Measurements from ENCODE around the gene LRP5. TPM values are rescaled to one million over a fixed set of nuclear protein-coding genes. Genes with fewer than 3 reads are reported as not detected.
"Not testable (repeated sequence)": the region's sequence is repeated elsewhere in the genome, so short reads cannot be mapped to it uniquely, and the experiment has no call there.

The LRP5 gene
- total RNA-seq, 1 donor from 2014 or later: 28.0 TPM

GRCh38 chr11:68396516-68396915 is 84.1 kb downstream of the LRP5 start:
- DNase-seq: peak; percentile 24

- DNase-seq: no peak
These were observed 84.9 kb downstream of the LRP5 start for GRCh38 chr11:68397256-68397655.

- peak; percentile 59 for DNase-seq
These were observed 86.8 kb downstream of the LRP5 start for GRCh38 chr11:68398995-68399851.

GRCh38 chr11:68399916-68400315 is 87.5 kb downstream of the LRP5 start:
- DNase-seq: no peak

- not testable (repeated sequence) for DNase-seq
These were observed 88.2 kb downstream of the LRP5 start for GRCh38 chr11:68400584-68400983.

GRCh38 chr11:68401856-68402255 is 89.5 kb downstream of the LRP5 start:
- no peak for DNase-seq

- no peak for DNase-seq
These were observed 90.1 kb downstream of the LRP5 start for GRCh38 chr11:68402355-68403031.

GRCh38 chr11:68403424-68403823 is 91.0 kb downstream of the LRP5 start:
- no peak for DNase-seq

- no peak for DNase-seq
These were observed 91.4 kb downstream of the LRP5 start for GRCh38 chr11:68403831-68404230.

GRCh38 chr11:68406324-68407313 is 94.2 kb downstream of the LRP5 start:
- DNase-seq: no peak

GRCh38 chr11:68408512-68408911 is 96.1 kb downstream of the LRP5 start:
- DNase-seq: no peak

- no peak for DNase-seq
These were observed 97.5 kb downstream of the LRP5 start for GRCh38 chr11:68409748-68410344.

- no peak for DNase-seq
These were observed 99.2 kb downstream of the LRP5 start for GRCh38 chr11:68411501-68411991.

GRCh38 chr11:68412593-68413475 is 100.4 kb downstream of the LRP5 start:
- DNase-seq: peak; percentile 78

GRCh38 chr11:68413591-68413999 is 101.2 kb downstream of the LRP5 start:
- no peak for DNase-seq

GRCh38 chr11:68414496-68415221 is 102.3 kb downstream of the LRP5 start:
- DNase-seq: no peak

GRCh38 chr11:68416070-68416578 is 103.7 kb downstream of the LRP5 start:
- DNase-seq: no peak

- no peak for DNase-seq
These were observed 106.3 kb downstream of the LRP5 start for GRCh38 chr11:68418648-68419047.

- DNase-seq: no peak
These were observed 107.8 kb downstream of the LRP5 start for GRCh38 chr11:68420171-68420570.

- DNase-seq: no peak
These were observed 111.1 kb downstream of the LRP5 start for GRCh38 chr11:68423481-68423880.
